ENCODE measurements around the gene ELP1. TPM values are rescaled to one million over a fixed set of nuclear protein-coding genes. Genes with fewer than 3 reads are reported as not detected.
"Not testable (repeated sequence)": the region's sequence is repeated elsewhere in the genome, so short reads cannot be mapped to it uniquely, and the experiment has no call there.

Gene ELP1
- polyA plus RNA-seq, 3 donors = 41.6 to 50.8 (median 44.8) TPM

DNA sequence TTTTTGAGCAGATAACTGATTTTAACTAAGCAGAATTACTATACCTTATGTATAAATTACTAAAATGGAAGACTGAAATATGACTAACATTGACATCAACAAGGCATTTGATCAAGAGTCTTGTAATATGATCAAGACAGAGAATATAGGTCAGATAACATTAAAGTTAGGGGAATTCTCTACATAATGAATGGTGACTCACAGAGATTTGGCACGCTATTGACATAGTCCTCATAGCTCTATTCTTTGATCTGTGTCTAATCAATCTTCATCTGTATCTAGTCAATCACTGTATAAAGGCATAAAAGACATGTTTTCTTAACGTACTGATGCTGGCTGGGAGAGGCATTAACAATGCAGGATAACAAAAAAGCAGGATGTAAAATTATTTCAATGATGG, 17.7 kb upstream of the ELP1 start:
- DNase-seq (ENCODE audit: extremely low read depth in 1 of 11, low read depth in 9 of 11, low spot score in 4 of 11) = no peak

DNA sequence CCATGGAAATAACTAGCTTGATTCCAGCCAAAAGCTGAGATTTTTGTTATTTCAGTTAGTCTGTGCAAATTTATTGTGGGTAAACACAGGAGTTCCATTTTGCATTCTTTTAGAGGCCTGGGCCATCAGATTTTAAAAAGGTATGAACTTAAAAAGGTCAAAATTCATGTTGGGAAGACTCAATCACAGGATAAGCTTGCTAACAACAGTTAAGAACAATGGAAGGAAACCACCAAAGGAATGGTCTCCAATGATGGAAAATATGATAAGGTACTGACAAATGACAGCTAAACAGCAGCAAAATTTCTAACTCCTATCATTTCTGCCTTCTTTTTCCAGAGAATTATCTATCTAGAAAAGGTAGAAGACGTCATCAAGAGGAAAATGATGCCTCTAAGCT, 16.2 kb upstream of the ELP1 start:
- DNase-seq (ENCODE audit: extremely low read depth in 1 of 11, low read depth in 9 of 11, low spot score in 4 of 11) = no peak

DNA sequence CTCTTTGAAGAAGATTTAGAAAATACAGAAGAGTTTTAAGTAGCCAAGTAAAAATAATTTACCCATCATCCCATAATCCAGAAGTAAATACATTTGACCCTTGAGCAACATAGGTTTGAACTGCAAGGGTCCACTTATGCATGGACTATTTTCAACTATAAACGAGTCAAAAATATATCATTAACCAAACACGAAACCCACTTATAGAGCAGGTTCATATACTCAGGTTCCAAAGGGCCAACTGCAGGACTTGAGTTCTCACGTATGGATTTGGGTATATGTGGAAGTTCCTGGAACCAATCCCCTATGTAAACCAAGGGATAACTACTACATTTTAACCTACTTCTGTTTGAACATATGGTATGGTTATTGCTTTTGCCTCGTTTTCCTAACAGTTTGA, 6.1 kb upstream of the ELP1 start:
- DNase-seq (ENCODE audit: extremely low read depth in 1 of 11, low read depth in 9 of 11, low spot score in 4 of 11) = no peak

DNA sequence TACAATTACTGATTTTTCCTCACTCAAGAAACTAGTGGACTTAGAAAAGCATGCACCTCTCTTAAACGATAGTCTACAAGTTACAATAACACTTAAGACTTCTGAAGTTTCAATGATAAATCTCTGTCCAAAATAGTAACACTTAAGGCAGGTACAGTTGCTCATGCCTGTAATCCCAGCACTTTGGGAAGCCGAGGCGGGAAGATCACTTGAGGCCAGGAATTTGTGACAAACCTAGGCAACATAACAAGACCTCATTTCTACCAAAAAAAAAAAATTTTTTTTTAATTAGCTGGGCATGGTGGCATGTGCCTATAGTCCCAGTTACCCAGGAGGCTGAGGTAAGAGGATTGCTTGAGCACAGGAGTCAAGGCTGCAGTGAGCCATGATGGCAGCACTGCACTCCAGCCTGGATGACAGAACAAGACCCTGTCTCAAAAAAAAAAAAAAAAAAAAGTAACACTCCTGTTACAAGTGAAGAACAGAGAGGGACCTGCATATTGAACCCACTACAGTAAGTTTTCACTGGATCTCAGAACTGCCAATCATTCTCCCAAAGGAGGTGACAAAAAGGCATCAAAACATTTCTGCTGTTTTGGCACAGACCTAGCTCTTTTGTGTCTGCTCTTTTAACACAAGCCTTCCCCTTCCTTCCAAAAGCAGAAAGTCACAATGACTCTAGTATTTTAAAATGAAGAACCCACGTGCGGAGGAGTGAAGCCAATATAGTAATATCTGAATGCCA, 3.8 kb upstream of the ELP1 start:
- DNase-seq (ENCODE audit: extremely low read depth in 1 of 11, low read depth in 9 of 11, low spot score in 4 of 11) = no peak

DNA sequence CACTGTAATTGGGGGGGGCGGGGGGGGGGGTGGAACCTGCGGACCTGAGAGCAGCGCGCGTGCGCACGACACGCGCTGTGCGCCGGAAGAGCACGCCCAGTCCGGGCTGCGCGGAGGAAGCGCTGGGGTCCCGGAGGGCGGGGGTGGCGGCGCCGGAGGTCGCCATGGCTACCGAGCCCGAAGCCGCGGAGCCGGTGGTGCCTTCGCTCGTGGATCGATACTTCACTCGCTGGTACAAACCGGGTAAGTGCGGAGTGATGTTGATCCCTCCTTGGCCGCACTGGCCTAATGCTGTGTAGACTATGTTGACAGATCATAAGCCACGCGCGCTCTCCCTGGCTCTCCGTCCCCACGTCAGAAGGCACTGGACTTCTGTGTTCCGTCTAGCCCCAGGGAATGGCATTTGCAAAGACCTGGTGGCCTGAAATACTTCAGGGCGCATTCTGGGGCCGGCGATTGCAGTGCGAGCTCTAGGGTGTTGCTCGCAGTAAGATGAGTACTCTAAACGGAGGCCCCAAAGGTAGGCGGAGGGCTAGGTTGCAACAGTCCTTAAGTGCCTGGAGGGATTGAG, 484 bp upstream of the ELP1 start, which contains the start of gene ABITRAM:
Gene ABITRAM (plus strand): TSS at position 78 of the 571 bp plus-strand sequence. CDS start 87 bp downstream, at position 165.
- peak in 10 of 11 donors; percentile 60 to 85 (median 80) for DNase-seq (ENCODE audit: extremely low read depth in 1 of 11, low read depth in 9 of 11, low spot score in 4 of 11)

DNA sequence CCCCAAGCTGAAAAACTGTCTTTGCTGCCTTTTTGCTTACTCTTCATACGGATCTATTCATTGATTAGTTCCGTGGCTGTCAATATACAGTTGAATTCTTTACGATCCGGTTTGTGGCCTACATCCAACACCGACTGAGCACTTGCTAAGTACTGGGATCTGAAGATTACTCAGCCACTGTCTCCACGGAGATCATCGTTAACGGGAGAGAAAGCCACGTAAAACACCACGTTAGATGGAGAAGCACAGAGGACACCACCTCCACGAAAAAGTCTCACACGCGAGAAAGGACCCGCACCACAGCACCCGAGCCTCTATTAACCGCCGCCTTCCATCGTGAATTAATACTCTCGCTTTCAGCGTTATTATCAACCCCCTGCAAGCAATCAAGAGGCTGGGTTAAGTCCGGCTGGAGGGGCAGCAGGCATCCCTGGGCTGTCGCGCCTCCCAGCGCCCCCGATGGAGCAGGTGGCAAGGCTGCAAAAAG, 650 bp downstream of the ELP1 start:
- peak in 1 of 11 donors; percentile 9 for DNase-seq (ENCODE audit: extremely low read depth in 1 of 11, low read depth in 9 of 11, low spot score in 4 of 11)

DNA sequence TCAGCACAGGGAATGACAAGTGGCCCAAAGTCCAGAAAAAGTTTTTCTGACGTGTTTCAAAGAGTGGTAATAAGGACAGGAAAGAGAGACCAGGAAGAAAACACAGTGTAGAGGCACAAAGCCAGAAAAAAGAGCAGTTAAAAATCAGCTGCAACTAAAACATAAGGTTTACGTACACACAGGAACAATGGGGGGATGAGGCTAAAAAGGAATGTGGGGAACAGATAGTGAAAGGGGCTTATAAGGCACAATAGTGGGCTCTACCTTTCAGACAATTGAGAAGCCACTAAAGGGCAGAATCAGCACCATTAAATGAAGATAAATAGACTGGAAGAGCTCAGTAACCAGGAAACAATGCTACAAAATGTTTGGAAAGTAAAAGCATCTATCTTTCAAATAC, 5.5 kb downstream of the ELP1 start:
- DNase-seq (ENCODE audit: extremely low read depth in 1 of 11, low read depth in 9 of 11, low spot score in 4 of 11) = no peak

DNA sequence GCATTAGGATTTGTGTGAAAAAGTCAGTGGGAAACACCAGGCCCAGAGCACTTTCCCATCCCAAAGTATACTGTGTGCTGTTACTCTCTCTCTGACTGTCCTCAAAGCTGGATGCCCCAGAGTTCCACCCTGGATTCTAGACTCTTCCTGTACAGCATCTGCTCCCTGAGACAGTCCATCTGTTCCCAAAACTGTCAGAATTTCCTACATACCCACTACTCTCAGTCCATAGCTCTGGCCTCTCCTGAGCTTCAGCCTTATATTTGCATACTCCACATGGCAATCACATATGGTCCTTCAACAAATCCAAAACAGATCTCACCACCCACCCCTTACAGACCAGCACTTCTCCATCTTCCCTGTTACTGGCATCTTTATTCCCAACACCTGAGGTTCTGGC, 9.5 kb downstream of the ELP1 start:
- DNase-seq (ENCODE audit: extremely low read depth in 1 of 11, low read depth in 9 of 11, low spot score in 4 of 11) = peak in 4 of 11 donors; percentile 2 to 9 (median 7)

DNA sequence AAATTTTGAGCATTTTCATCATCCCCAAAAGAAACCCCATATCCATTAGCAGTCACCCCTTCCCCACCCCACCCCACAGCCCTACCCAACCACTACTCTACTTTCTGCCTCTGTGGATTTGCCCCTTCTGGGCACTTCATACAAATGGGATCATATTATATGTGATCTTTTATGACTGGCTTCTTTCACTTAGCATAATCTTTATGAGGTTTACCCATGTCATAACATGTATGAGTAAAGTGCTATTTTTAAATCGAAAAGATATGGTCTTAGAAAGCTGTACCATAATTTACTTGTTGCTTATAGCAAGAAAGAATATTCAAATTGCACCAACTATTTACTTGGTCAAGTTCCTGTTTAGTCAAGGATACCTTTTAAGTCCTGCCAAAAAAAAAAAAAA, 12.7 kb downstream of the ELP1 start:
- no peak for DNase-seq (ENCODE audit: extremely low read depth in 1 of 11, low read depth in 9 of 11, low spot score in 4 of 11)

DNA sequence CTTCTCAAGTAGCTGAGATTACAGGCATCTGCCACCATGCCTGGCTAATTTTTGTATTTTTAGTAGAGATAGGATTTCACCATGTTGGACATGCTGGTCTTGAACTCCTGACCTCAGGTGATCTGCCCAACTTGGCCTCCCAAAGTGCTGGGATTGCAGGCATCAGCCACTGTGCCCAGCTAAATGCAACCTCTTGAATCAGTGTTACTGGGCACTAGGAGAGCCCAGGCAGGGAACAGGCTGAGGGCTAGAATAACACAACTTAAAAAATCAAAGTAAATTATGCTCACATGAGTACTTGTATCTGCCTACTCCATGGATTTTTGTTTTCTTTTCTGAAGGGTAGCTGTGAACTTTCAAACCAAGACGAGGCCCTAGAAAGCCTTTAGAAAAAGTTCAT, 13.5 kb downstream of the ELP1 start:
- DNase-seq (ENCODE audit: extremely low read depth in 1 of 11, low read depth in 9 of 11, low spot score in 4 of 11) = not testable (repeated sequence)

DNA sequence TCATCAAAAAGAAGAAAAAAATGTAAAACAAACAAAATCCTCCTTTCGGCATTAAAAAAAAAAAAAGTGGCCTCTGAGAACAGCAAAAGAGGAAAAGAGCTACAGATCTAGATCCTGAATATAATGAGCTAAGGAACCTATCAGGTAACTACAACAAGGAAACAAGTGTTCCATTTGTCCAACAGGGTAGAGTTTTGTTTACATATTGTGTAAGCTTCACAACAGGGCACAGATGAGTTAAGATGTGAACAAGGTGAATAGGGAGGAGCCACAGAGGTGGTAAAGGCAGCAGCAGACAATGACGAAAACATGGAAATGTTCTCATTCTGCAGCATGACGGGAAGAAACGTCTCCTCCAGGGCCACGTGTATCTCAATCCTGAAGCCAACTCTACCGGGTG, 14.4 kb downstream of the ELP1 start:
- DNase-seq (ENCODE audit: extremely low read depth in 1 of 11, low read depth in 9 of 11, low spot score in 4 of 11) = no peak

DNA sequence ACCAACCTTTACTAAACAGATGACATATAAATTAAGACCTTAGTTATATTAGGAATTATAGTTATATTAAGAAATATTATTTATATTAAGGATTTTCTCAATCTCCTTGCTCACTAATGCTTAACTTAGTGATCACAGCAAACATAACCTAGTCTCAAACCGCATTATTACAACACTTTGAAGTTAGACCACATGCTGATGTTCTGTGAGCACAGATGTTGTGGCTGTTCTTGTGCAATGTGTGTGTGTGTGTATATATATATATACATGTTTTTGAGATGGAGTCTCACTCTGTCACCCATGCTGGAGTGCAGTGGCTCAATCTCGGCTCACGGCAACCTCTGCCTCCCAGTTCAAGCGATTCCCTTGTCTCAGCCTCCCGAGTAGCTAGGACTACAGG, 20.5 kb downstream of the ELP1 start:
- no peak for DNase-seq (ENCODE audit: extremely low read depth in 1 of 11, low read depth in 9 of 11, low spot score in 4 of 11)

DNA sequence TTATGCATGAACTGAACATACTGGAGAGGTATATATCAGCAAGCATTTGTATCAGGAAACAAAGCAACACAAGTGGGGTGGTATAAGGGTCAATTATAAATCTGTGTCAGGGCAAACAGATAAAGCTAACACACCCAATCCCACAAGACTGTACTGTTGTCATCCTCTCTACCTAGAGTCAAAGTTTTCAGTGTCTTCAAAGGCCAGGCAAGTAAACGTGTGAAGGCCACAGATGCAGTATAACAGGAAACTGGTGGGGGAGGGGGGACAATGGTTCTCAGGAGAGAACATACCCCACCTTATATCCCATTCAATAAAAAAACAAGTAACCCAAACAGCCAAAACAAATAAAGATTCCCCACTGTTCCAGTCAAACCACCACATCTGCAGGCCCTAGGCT, 22.1 kb downstream of the ELP1 start:
- no peak for DNase-seq (ENCODE audit: extremely low read depth in 1 of 11, low read depth in 9 of 11, low spot score in 4 of 11)

DNA sequence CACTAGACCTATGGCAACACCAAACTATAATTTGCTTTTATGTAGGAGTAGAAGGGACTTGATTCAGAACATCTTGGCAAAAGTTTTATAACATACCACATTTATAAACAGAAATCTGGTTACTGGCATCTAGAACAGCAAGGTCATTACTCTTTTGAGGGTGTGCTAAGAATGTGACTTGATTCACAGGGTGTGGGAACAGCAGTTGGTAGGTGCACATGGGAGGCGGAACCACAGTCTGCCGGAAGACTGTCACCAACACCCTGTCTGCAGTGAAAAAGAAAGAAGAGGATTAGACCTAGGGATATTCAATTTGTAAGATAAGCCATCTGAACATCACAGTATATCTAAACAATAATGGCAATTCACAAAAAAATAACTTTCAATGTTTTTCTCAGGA, 23.0 kb downstream of the ELP1 start:
- no peak for DNase-seq (ENCODE audit: extremely low read depth in 1 of 11, low read depth in 9 of 11, low spot score in 4 of 11)

DNA sequence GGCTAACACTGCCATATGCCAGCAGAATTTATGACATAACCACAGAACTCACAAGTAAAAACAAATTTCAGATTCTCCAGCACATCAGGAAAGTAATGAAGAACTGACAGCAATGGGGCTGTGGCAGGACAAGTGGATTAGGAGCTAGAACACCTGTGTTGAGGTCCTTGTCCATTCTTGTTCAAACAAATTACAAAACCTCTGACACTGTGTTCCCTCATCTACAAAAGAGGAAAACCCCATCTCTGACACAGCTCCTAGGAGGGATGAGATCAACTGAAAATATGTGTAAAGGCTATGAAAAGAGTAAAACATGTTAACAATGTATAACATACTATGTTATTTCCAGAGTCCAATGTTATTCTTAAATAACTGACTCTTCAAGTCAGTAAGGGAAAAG, 23.5 kb downstream of the ELP1 start:
- no peak for DNase-seq (ENCODE audit: extremely low read depth in 1 of 11, low read depth in 9 of 11, low spot score in 4 of 11)

DNA sequence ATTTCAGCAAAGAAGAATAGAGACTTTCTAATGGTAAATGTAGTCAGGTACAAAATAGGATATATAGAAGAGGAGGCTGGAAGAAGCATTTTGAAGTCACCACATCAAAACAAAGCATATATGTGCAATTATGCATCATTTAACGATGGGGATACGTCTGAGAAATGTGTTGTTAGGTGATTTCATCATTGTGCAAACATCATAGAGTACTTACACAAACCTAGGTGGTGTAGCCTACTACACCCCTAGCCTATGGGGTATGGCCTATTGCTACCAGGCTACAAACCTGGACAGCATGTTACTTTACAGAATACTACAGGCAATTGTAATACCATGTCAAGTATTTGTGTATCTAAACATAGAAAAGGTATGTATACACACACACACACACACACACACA, 28.4 kb downstream of the ELP1 start:
- no peak for DNase-seq (ENCODE audit: extremely low read depth in 1 of 11, low read depth in 9 of 11, low spot score in 4 of 11)

DNA sequence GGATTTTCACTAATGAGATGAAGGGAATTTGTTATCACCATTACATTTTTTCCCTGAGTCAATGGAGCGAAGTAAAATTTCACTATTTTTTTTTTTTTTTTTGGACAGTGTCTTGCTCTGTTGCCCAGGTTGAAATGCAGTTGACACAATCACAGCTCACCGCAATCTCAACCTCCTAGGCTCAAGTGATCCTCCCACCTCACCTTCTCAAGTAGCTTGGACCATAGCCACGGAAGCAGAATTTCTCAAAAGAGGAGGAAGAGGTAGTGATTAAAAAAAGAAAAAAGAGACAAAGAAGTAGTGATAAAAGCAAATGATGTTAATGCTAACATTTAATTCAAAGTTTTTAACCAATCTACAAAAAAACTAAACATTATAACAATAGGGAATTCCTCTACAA, 29.8 kb downstream of the ELP1 start:
- no peak for DNase-seq (ENCODE audit: extremely low read depth in 1 of 11, low read depth in 9 of 11, low spot score in 4 of 11)

DNA sequence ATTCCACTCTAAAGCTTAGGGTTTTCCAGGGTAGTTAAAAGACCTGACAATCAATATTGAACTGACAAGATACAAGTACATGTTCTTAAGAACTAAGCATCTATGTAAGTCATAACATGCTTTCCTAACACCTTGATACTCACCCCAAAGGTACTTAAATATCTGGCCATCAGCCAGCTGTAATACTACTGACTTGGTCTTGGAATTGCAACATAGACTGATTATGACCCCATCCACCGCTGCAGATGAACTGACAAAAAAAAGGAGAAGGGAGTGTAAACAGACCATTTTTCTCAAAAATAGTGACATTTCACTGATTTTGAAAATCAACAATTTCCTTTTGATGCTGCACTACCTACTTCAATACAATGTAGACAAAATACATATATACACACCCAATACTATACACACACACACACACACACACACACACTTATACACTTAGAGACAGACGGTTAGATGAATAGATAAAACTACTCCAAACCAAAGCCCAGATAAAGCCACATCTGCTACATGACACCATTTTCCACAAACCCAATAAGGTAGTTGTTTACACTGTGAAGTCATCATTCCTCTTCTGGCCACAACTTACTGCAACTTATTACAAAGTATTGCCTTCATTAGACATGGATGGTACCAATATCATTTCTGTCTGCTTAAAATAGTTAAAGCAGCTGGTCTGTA, 30.4 kb downstream of the ELP1 start:
- no peak for DNase-seq (ENCODE audit: extremely low read depth in 1 of 11, low read depth in 9 of 11, low spot score in 4 of 11)

DNA sequence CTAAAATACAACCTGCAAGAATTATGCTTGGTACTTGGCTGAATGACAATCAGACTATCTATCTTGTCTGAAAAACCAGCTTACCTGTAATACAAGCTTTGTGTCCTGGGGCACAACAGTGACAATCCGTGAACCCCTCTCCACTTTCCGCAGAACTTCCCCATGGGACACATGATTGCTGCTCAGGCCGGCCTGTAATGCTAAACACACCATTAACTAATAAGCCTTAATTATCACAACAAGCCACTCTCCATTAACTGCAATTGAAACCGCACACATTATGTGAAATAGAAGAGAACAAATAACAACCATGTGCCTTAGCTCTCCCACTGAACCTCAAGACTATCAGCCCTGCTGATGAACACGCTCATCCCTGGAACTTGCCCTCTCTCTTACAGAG, 33.7 kb downstream of the ELP1 start:
- DNase-seq (ENCODE audit: extremely low read depth in 1 of 11, low read depth in 9 of 11, low spot score in 4 of 11) = no peak

DNA sequence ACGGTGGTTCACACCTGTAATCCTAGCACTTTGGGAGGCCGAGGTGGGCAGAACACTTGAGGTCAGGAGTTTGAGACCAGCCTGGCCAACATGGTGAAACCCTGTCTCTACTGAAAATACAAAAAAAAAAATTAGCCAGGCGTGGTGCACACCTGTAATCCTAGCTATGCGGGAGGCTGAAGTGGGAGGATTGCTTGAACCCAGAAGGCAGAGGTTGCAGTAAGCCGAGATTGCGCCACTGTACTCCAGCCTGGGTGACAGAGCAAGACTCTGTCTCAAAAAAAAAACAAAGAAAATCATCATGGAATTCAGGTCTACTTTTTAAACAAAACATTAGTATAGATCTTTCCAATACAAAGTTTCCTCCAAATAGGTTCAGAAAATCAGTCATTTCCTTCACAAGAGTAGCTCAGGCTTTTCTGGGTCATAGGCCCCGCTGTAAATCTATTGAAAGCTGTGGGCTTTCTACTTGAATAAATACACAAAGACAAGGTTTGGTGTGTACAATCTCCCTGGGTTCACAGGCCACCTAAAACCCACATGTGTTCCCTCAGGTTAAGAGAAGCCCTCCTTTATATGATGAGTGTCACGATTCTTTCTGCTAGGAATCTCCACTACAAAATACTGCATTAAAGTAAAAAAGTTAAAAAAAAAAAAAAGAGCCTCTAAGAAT, 34.8 kb downstream of the ELP1 start:
- not testable (repeated sequence) for DNase-seq (ENCODE audit: extremely low read depth in 1 of 11, low read depth in 9 of 11, low spot score in 4 of 11)

Data from renal cortex interstitium (tissue), 11 donors.